K562 (cell line): ENCODE data around the gene STYXL1. TPM values are rescaled to one million over a fixed set of nuclear protein-coding genes. Genes with fewer than 3 reads are reported as not detected.

Experiments used
- JUND ChIP-seq, 2 experiments: IDR thresholded peaks; 2 replicates in 1 of 2; 3 replicates in 1 of 2; pipeline ENCODE4 v1.6.1; 2011; ENCODE audit warnings: borderline replicate concordance in 2 of 2, low read depth in 2 of 2, low read length in 2 of 2, improper control_type of control experiment in 1 of 2, missing biosample characterization in 1 of 2, missing genetic modification characterization in 1 of 2, missing genetic modification reagents in 1 of 2
- NFYB ChIP-seq: IDR thresholded peaks from 2 replicates; pipeline ENCODE4 v1.6.1; 2011; ENCODE audit warnings: mild to moderate bottlenecking, moderate library complexity; ENCODE audit not compliant: insufficient read length; ENCODE audit errors: extremely low read depth
- OTX1 ChIP-seq: fragments of 450-650 bp; formaldehyde crosslinking; IDR thresholded peaks from 2 replicates; pipeline ENCODE4 v1.4.0; 2022; ENCODE audit warnings: mild to moderate bottlenecking
- PRPF4 ChIP-seq: fragments of 200-400 bp; formaldehyde crosslinking; IDR thresholded peaks from one replicate; pipeline ENCODE4 v1.6.1; 2017; ENCODE audit warnings: low read length, low read depth, mild to moderate bottlenecking; ENCODE audit not compliant: insufficient read depth, poor library complexity, severe bottlenecking
- TAF9B ChIP-seq: fragments of 450-650 bp; IDR thresholded peaks from 2 replicates; pipeline ENCODE4 v1.6.1; 2018; ENCODE audit warnings: mild to moderate bottlenecking; ENCODE audit not compliant: partially characterized antibody
- TBP ChIP-seq: optimal IDR thresholded peaks from 2 replicates; pipeline ENCODE3; 2011; ENCODE audit warnings: low read depth, low read length, improper control_type of control experiment
- TOE1 ChIP-seq, 2 experiments: fragments of 450-650 bp in 1 of 2; sonication (generic) in 1 of 2; formaldehyde crosslinking in 1 of 2; IDR thresholded peaks; 2 replicates each; pipeline versions ENCODE4 v1.7.1 to v1.8.0; 2016 to 2022; ENCODE audit warnings: borderline replicate concordance in 2 of 2, mild to moderate bottlenecking in 2 of 2, antibody characterized with exemption in 1 of 2, inconsistent platforms in 1 of 2, low read depth in 1 of 2, missing genetic modification reagents in 1 of 2, moderate library complexity in 1 of 2
- ZNF347 ChIP-seq: fragments of 450-650 bp; formaldehyde crosslinking; IDR thresholded peaks from 2 replicates; pipeline ENCODE4 v1.4.0; 2020; ENCODE audit warnings: low read depth, mild to moderate bottlenecking, moderate library complexity
- polyA plus RNA-seq, 8 experiments: library from polyadenylated mRNA; depleted of rRNA in 4 of 8; stranded (reverse) in 5 of 8; unstranded in 3 of 8; fragments of >200 nt; fragmentation: Nextera tagmentation in 2 of 8; fragmentation: Illumina TruSeq in 1 of 8; extraction: Ambion mirVana in 2 of 8; extraction: Trizol in 1 of 8; gene quantifications; 2 replicates each; pipeline versions ENCODE4 v1.2.1 to v1.2.3, GENCODE V29; 2011 to 2014; ENCODE audit warnings: inconsistent platforms in 1 of 8, missing spikeins in 1 of 8
- total RNA-seq, 7 experiments: library from RNA; depleted of rRNA in 6 of 7; stranded (reverse); fragments of >200 nt in 6 of 7; fragmentation: Illumina TruSeq in 2 of 7; extraction: Trizol in 2 of 7; gene quantifications; 2 replicates each; pipeline versions ENCODE4 v1.2.1 to v1.2.3, GENCODE V29; 2011 to 2021; ENCODE audit warnings: low replicate concordance in 1 of 7
- TF ChIP-seq, protein P1 (sequence below): sonication (generic); formaldehyde crosslinking; IDR thresholded peaks from 2 replicates; pipeline ENCODE4 v1.9.0; 2022; ENCODE audit warnings: mild to moderate bottlenecking, missing genetic modification reagents
- TF ChIP-seq, protein P2 (sequence below): fragments of 450-650 bp; formaldehyde crosslinking; IDR thresholded peaks from 2 replicates; pipeline ENCODE4 v1.4.0; 2020; ENCODE audit warnings: mild to moderate bottlenecking, mixed read lengths
- TF ChIP-seq, protein P3 (sequence below): sonication (generic); formaldehyde crosslinking; IDR thresholded peaks from 2 replicates; pipeline ENCODE4 v1.5.0; 2020; ENCODE audit warnings: missing genetic modification reagents
- TF ChIP-seq, protein P4 (sequence below), 2 experiments: fragments of 450-650 bp; IDR thresholded peaks; 2 replicates each; pipeline ENCODE4 v1.6.1; 2016; ENCODE audit warnings: mild to moderate bottlenecking in 2 of 2, borderline replicate concordance in 1 of 2, low read depth in 1 of 2, moderate library complexity in 1 of 2

The STYXL1 gene
- total and polyA plus RNA-seq, 9 of the 15 experiments (the other 6 are each of a cell fraction or from before 2014, with no cell fraction given) = 36.5 to 97.2 (median 49.9) TPM

DNA sequence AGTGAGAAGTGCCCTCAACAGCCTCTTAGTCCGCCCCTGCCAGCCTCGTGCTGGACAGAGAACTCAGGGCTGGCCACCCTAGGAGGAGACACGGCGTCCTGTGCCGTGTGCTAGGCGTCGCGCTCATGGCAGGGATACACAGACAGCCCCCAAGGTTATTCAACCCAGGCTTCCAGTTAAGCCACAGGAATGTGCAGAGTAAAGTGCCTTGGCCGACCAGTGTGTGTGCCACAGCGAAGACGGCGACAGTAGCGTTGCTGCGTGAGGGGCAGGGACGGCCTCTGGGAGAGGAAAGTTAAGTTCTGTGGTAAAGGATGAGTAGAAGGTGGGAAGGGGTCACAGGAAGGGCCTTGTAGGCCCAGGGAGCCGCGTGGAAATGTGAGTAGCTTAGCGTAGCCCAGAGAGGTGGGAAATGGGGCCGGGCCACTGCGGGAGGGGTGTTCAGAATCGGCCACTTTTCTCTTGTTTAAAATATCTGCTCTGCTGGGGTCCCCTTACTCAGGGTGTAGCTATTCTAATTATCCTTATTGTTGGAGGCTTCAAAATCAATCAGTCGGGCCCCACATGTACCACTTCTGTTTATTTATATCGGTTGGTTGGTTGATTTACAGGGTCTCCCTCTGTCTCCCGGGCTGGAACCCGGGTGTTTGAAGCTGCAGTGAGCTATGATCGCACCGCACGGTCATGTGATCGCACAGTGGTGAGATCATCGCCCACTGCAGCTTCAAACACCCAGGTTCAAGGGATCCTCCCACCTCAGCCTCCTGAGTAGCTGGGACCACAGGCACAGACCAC, 77.9 kb downstream of the STYXL1 start (continued):
- TF ChIP-seq PRPF4 = no peak
- TF ChIP-seq, protein P1, sequence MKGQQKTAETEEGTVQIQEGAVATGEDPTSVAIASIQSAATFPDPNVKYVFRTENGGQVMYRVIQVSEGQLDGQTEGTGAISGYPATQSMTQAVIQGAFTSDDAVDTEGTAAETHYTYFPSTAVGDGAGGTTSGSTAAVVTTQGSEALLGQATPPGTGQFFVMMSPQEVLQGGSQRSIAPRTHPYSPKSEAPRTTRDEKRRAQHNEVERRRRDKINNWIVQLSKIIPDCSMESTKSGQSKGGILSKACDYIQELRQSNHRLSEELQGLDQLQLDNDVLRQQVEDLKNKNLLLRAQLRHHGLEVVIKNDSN = peak; percentile 68
- peak; percentile 79; the same call in 1 of the 2 replicates for TF ChIP-seq JUND (IDR thresholded peaks at IDR 0.05; ENCODE audit: borderline replicate concordance, low read depth, low read length)
- peak; percentile 54; the same call in 1 of the 3 replicates for TF ChIP-seq JUND (tag; IDR thresholded peaks at IDR 0.05; ENCODE audit: borderline replicate concordance, low read depth, low read length)
- no peak for TF ChIP-seq ZNF347 (CRISPR knock-in tag)
- no peak for TF ChIP-seq TAF9B
- TF ChIP-seq, protein P2, sequence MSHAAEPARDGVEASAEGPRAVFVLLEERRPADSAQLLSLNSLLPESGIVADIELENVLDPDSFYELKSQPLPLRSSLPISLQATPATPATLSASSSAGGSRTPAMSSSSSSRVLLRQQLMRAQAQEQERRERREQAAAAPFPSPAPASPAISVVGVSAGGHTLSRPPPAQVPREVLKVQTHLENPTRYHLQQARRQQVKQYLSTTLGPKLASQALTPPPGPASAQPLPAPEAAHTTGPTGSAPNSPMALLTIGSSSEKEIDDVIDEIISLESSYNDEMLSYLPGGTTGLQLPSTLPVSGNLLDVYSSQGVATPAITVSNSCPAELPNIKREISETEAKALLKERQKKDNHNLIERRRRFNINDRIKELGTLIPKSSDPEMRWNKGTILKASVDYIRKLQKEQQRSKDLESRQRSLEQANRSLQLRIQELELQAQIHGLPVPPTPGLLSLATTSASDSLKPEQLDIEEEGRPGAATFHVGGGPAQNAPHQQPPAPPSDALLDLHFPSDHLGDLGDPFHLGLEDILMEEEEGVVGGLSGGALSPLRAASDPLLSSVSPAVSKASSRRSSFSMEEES = peak; percentile 39; the same call in 1 of the 2 replicates
- TF ChIP-seq, protein P3, sequence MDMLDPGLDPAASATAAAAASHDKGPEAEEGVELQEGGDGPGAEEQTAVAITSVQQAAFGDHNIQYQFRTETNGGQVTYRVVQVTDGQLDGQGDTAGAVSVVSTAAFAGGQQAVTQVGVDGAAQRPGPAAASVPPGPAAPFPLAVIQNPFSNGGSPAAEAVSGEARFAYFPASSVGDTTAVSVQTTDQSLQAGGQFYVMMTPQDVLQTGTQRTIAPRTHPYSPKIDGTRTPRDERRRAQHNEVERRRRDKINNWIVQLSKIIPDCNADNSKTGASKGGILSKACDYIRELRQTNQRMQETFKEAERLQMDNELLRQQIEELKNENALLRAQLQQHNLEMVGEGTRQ = peak; percentile 69
- TF ChIP-seq TBP = no peak
- peak; percentile 55; the same call in 1 of the 2 replicates for TF ChIP-seq TOE1 (IDR thresholded peaks at IDR 0.05; ENCODE audit: borderline replicate concordance)
- no peak for TF ChIP-seq TOE1 (CRISPR knock-in tag; IDR thresholded peaks at IDR 0.05; ENCODE audit: borderline replicate concordance, low read depth)
- TF ChIP-seq OTX1 (CRISPR knock-in tag) = 0 out of 2 replicates have a peak, but pooled peaks have one; percentile 18
- TF ChIP-seq, protein P4, sequence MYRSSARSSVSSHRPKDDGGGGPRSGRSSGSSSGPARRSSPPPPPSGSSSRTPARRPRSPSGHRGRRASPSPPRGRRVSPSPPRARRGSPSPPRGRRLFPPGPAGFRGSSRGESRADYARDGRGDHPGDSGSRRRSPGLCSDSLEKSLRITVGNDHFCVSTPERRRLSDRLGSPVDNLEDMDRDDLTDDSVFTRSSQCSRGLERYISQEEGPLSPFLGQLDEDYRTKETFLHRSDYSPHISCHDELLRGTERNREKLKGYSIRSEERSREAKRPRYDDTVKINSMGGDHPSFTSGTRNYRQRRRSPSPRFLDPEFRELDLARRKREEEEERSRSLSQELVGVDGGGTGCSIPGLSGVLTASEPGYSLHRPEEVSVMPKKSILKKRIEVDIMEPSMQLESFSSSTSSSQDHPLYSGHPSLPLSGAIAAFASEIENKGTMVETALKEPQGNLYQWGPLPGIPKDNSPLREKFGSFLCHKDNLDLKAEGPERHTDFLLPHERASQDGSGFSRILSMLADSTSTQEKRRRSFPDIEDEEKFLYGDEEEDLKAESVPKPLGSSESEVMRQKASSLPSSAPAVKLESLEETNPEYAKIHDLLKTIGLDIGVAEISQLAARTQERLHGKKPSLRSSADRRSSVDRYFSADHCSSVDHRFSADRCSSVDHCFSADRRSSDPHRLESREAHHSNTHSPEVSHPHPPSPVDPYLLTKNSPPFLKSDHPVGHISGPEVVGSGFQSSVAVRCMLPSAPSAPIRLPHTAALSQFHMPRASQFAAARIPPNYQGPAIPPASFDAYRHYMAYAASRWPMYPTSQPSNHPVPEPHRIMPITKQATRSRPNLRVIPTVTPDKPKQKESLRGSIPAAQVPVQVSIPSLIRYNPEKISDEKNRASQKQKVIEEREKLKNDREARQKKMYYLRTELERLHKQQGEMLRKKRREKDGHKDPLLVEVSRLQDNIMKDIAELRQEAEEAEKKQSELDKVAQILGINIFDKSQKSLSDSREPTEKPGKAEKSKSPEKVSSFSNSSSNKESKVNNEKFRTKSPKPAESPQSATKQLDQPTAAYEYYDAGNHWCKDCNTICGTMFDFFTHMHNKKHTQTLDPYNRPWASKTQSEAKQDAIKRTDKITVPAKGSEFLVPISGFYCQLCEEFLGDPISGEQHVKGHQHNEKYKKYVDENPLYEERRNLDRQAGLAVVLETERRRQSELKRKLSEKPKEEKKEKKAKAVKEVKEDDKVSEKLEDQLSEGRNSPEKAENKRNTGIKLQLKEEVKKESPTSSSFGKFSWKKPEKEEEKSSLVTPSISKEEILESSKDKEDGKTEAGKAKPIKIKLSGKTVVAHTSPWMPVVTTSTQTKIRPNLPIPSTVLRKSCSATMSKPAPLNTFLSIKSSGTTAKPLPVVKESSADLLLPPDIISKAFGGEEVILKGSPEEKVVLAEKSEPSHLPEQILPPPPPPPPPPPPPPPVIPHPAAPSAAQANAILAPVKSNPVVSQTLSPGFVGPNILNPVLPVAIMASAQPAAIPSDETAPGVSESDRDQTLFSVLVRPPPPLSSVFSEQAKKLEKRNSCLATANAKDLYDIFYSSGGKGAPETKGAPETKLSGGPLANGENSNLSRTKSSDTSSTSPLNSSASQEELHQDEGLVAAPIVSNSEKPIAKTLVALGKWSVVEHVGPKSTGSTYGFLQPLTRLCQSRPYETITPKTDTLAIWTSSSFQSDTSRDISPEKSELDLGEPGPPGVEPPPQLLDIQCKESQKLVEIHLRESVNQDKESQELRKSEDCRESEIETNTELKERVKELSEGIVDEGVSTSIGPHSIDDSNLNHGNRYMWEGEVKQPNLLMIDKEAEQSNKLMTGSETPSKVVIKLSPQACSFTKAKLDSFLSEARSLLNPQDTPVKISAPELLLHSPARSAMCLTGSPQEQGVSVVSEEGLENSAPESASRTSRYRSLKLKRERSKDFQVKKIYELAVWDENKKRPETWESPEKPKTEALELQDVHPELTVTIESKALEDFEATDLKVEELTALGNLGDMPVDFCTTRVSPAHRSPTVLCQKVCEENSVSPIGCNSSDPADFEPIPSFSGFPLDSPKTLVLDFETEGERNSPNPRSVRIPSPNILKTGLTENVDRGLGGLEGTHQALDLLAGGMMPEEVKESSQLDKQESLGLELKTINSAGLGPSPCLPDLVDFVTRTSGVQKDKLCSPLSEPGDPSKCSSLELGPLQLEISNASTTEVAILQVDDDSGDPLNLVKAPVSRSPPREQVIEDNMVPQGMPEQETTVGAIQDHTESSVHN (IDR thresholded peaks at IDR 0.05; ENCODE audit: borderline replicate concordance in 1 of 2, low read depth in 1 of 2) = no peak
- TF ChIP-seq NFYB = no peak
